GM18868 (cell line): Measurements from ENCODE around the gene CAMK1D.

Experiments used
- ATAC-seq: cut with Tn5 transposase; IDR thresholded peaks from one replicate; pipeline ENCODE4 v1.9.1; 2021; ENCODE audit warnings: mild to moderate bottlenecking, moderate library complexity; ENCODE audit not compliant: unreplicated experiment

Gene CAMK1D

GRCh38 chr10:12397941-12398340 is 48.6 kb downstream of the CAMK1D start:
- ATAC-seq: no peak

- no peak for ATAC-seq
Measured at GRCh38 chr10:12400266-12400931, 51.1 kb downstream of the CAMK1D start.

- no peak for ATAC-seq
Measured at GRCh38 chr10:12401466-12401865, 52.1 kb downstream of the CAMK1D start.

- no peak for ATAC-seq
Measured at GRCh38 chr10:12403119-12403518, 53.8 kb downstream of the CAMK1D start.

GRCh38 chr10:12405342-12406320 is 56.3 kb downstream of the CAMK1D start:
- ATAC-seq: no peak

- no peak for ATAC-seq
Measured at GRCh38 chr10:12406764-12407400, 57.5 kb downstream of the CAMK1D start.

- no peak for ATAC-seq
Measured at GRCh38 chr10:12408472-12408871, 59.1 kb downstream of the CAMK1D start.

GRCh38 chr10:12409161-12409560 is 59.8 kb downstream of the CAMK1D start:
- ATAC-seq: no peak

- ATAC-seq: no peak
Measured at GRCh38 chr10:12409613-12410012, 60.3 kb downstream of the CAMK1D start.

- no peak for ATAC-seq
Measured at GRCh38 chr10:12412666-12413368, 63.5 kb downstream of the CAMK1D start.

GRCh38 chr10:12413369-12413711 is 64.0 kb downstream of the CAMK1D start:
- ATAC-seq: no peak

GRCh38 chr10:12414278-12414989 is 65.1 kb downstream of the CAMK1D start:
- no peak for ATAC-seq

- no peak for ATAC-seq
Measured at GRCh38 chr10:12416344-12417050, 67.2 kb downstream of the CAMK1D start.

GRCh38 chr10:12417331-12417730 is 68.0 kb downstream of the CAMK1D start:
- no peak for ATAC-seq

GRCh38 chr10:12418000-12418399 is 68.7 kb downstream of the CAMK1D start:
- ATAC-seq: no peak

GRCh38 chr10:12418725-12419261 is 69.4 kb downstream of the CAMK1D start:
- ATAC-seq: no peak

GRCh38 chr10:12419262-12419847 is 70.0 kb downstream of the CAMK1D start:
- peak; percentile 43 for ATAC-seq

- no peak for ATAC-seq
Measured at GRCh38 chr10:12420530-12421120, 71.3 kb downstream of the CAMK1D start.

- no peak for ATAC-seq
Measured at GRCh38 chr10:12422189-12422588, 72.8 kb downstream of the CAMK1D start.
